Vagina (tissue), 2 donors: ENCODE measurements around the gene LINC01488. TPM values are rescaled to one million over a fixed set of nuclear protein-coding genes. Genes with fewer than 3 reads are reported as not detected.

Source experiments
- DNase-seq, 2 donors: peaks; one replicate each; pipeline ENCODE4 v3.0.0-alpha.2; 2017; ENCODE audit errors: extremely low spot score in 2 of 2
- H3K27ac ChIP-seq: fragments of 200-600 bp; sonication (generic); one replicate; pipeline ENCODE4 v1.5.1; 2019
- H3K27me3 ChIP-seq: fragments of 200-600 bp; sonication (generic); one replicate; pipeline ENCODE4 v1.5.1; 2019
- H3K36me3 ChIP-seq, 2 donors: fragments of 200-600 bp; sonication (generic); one replicate each; pipeline ENCODE4 v1.5.1; 2017 to 2019
- H3K4me1 ChIP-seq: fragments of 200-600 bp; sonication (generic); one replicate; pipeline ENCODE4 v1.5.1; 2019
- H3K4me3 ChIP-seq, 2 donors: fragments of 200-600 bp; sonication (generic); 1 replicate in 1 of 2; 2 replicates in 1 of 2; pipeline ENCODE4 v1.5.1; 2016 to 2019
- H3K9me3 ChIP-seq: fragments of 200-600 bp; sonication (generic); one replicate; pipeline ENCODE4 v1.5.1; 2019
- POLR2A ChIP-seq, 2 donors: fragments of 450-650 bp; IDR thresholded peaks; one replicate each; pipeline ENCODE4 v1.6.1; 2017; ENCODE audit warnings: antibody characterized with exemption in 2 of 2, mild to moderate bottlenecking in 2 of 2, moderate library complexity in 2 of 2
- POLR2AphosphoS5 ChIP-seq, 2 donors: sonication (generic); formaldehyde crosslinking; IDR thresholded peaks; one replicate each; pipeline ENCODE4 v1.9.0; 2017; ENCODE audit warnings: antibody characterized with exemption in 2 of 2, mild to moderate bottlenecking in 2 of 2, low read depth in 1 of 2; ENCODE audit not compliant: insufficient read depth in 1 of 2
- intact Hi-C: fragments of 100-400 bp; cut with DNase I; formaldehyde crosslinking; loops from one replicate; pipeline ENCODE4 v1.15.1; 2023
- total RNA-seq: library from RNA; depleted of rRNA; stranded (reverse); fragments of >200 nt; gene quantifications from one replicate; pipeline ENCODE4 v1.2.3, GENCODE V29; 2016
- TF ChIP-seq, protein P1 (sequence below), 3 experiments: fragments of 450-650 bp in 2 of 3; fragments of 200-600 bp in 1 of 3; sonication (generic) in 1 of 3; IDR thresholded peaks; one replicate each; pipeline ENCODE4 v1.5.1; 2017 to 2019; ENCODE audit warnings: antibody characterized with exemption in 3 of 3, mild to moderate bottlenecking in 2 of 3, moderate library complexity in 2 of 3

The LINC01488 gene
- total RNA-seq, 1 donor from 2014 or later = not detected

- Histone ChIP-seq H3K4me1 (no peaks in the 10 kb centered on the region), H3K27ac (no peak overlapping the region), H3K4me3 (no peak overlapping the region), H3K9me3 (no peaks in the 10 kb centered on the region), H3K27me3 (no peaks in the 10 kb centered on the region), H3K36me3 (no peaks in the 10 kb centered on the region)
- TF ChIP-seq, protein P1, sequence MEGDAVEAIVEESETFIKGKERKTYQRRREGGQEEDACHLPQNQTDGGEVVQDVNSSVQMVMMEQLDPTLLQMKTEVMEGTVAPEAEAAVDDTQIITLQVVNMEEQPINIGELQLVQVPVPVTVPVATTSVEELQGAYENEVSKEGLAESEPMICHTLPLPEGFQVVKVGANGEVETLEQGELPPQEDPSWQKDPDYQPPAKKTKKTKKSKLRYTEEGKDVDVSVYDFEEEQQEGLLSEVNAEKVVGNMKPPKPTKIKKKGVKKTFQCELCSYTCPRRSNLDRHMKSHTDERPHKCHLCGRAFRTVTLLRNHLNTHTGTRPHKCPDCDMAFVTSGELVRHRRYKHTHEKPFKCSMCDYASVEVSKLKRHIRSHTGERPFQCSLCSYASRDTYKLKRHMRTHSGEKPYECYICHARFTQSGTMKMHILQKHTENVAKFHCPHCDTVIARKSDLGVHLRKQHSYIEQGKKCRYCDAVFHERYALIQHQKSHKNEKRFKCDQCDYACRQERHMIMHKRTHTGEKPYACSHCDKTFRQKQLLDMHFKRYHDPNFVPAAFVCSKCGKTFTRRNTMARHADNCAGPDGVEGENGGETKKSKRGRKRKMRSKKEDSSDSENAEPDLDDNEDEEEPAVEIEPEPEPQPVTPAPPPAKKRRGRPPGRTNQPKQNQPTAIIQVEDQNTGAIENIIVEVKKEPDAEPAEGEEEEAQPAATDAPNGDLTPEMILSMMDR (IDR thresholded peaks at IDR 0.05) = no peak
- TF ChIP-seq POLR2A (IDR thresholded peaks at IDR 0.05) (no peak), POLR2AphosphoS5 (IDR thresholded peaks at IDR 0.05; ENCODE audit: insufficient read depth in 1 of 2, low read depth in 1 of 2) (no peak)
- DNase-seq = no peak
- intact Hi-C loops = no loop called here
These were observed 27.5 kb downstream of the LINC01488 start for GRCh38 chr11:69508974-69509373.

DNA sequence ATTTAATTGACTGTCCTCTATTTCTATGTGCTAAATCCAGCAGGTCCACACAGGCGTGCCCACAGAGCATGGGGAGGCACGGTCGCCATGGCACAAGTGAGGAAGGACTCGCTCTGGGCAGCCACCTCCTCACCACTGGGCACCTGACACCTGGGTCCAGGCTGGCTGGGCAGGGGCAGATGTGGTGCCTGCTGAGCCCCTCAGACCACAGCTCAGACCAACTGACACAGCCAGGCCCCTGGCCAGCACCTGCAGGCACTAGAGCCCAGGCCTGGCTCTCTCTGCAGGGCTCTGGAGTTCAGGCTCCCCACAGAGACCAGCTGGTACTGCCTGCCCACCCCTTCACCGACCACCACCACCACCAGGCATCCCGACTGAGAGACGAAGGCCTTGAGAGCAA lies 27.9 kb downstream of the LINC01488 start:
- H3K27me3 ChIP-seq = no peaks in the 10 kb centered on the region
- H3K4me3 ChIP-seq = no peak overlapping the region
- DNase-seq = no peak
- TF ChIP-seq POLR2A (IDR thresholded peaks at IDR 0.05) (no peak), POLR2AphosphoS5 (IDR thresholded peaks at IDR 0.05; ENCODE audit: insufficient read depth in 1 of 2, low read depth in 1 of 2) (no peak)
- TF ChIP-seq, protein P1 (IDR thresholded peaks at IDR 0.05) = no peak
- intact Hi-C loops = no loop called here
- H3K36me3 ChIP-seq = no peaks in the 10 kb centered on the region
- no peaks in the 10 kb centered on the region for H3K4me1 ChIP-seq
- no peaks in the 10 kb centered on the region for H3K9me3 ChIP-seq
- no peak overlapping the region for H3K27ac ChIP-seq

GRCh38 chr11:69509846-69510390 lies 28.5 kb downstream of the LINC01488 start:
- Histone ChIP-seq H3K4me3 (no peak overlapping the region), H3K36me3 (no peaks in the 10 kb centered on the region), H3K27ac (no peak overlapping the region), H3K27me3 (no peaks in the 10 kb centered on the region), H3K9me3 (no peaks in the 10 kb centered on the region), H3K4me1 (no peaks in the 10 kb centered on the region)
- TF ChIP-seq, protein P1 (IDR thresholded peaks at IDR 0.05) = no peak
- TF ChIP-seq POLR2A (IDR thresholded peaks at IDR 0.05) (no peak), POLR2AphosphoS5 (IDR thresholded peaks at IDR 0.05; ENCODE audit: insufficient read depth in 1 of 2, low read depth in 1 of 2) (no peak)
- intact Hi-C loops = no loop called here
- DNase-seq = no peak

DNA sequence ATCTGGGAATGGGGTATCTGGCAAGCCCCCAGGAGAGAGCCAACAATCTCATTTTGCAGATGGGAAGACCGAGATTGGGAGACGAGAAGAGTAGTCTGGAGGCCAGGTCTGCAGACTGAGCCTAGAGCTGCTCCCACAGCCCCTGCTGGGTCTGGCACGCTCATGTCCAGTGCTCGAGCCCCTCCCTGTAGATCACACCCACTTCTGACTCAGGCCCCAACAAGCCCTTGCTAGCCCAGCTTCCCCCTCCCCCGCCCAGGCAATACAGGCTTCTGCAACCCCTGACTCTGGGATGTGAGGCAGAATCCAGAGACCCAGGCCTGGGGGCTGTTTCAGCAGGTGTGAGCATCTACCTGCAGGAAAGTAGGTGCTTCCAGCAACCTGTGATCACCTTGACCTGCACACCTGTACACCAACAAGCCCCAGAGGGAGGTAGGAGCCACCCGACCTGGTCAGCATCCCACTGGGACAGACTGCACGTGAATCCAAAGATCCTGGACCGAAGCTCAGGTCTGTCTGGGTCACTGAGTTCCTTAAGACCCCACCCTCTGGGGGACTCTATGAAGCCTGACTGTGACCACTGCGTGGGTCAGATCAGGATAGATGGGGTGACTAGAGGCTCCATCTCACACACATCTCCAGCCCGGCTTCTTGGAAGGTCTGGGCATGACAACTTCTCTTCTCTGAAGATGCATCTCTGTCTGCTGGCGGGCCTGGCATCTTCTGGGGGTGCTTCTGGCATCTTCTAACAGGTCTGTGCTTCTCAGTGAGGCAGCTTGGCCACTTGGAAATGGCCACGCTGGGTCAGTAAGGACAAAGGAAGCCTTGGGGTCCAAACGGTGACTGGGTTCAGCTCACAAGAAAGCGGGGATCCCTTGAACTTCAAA lies 29.3 kb downstream of the LINC01488 start:
- Histone ChIP-seq H3K27ac (no peak overlapping the region), H3K27me3 (no peaks in the 10 kb centered on the region), H3K4me1 (no peaks in the 10 kb centered on the region), H3K36me3 (no peaks in the 10 kb centered on the region), H3K4me3 (no peak overlapping the region), H3K9me3 (no peaks in the 10 kb centered on the region)
- DNase-seq = no peak
- no peak for TF ChIP-seq POLR2AphosphoS5 (IDR thresholded peaks at IDR 0.05; ENCODE audit: insufficient read depth in 1 of 2, low read depth in 1 of 2)
- TF ChIP-seq, protein P1 (IDR thresholded peaks at IDR 0.05) = no peak
- TF ChIP-seq POLR2A (IDR thresholded peaks at IDR 0.05) = no peak
- intact Hi-C loops = no loop called here
